PC-9 (cell line): ENCODE data around the gene SLC44A1. TPM values are rescaled to one million over a fixed set of nuclear protein-coding genes. Genes with fewer than 3 reads are reported as not detected.

ENCODE experiments used
- BruUV-seq: library from RNA; stranded (reverse); fragments of 400-500 nt; replicated peaks from 2 replicates; lab custom pipeline; 2021; lab: Mats Ljungman, UMichigan
- CTCF ChIA-PET: fragments of 300-600 bp; sonication (Branson Sonifier 250); formaldehyde crosslinking; loops from one replicate; lab custom pipeline; 2022; ENCODE audit warnings: antibody characterized with exemption; lab: Charles Lee
- POLR2A ChIA-PET: fragments of 300-600 bp; sonication (Branson Sonifier 250); formaldehyde crosslinking; loops from one replicate; lab custom pipeline; 2022; ENCODE audit warnings: antibody characterized with exemption; ENCODE audit not compliant: unreplicated experiment; lab: Charles Lee
- DNase-seq, 2 experiments: peaks; one replicate each; pipeline versions ENCODE4 v3.0.0 to v3.0.0-alpha.2; 2015 to 2022; ENCODE audit warnings: mixed read lengths in 1 of 2
- H2AFZ ChIP-seq: fragments of 200-600 bp; sonication (generic); 2 replicates; pipeline ENCODE4 v1.8.1; 2017; ENCODE audit warnings: antibody characterized with exemption
- H3F3A ChIP-seq: fragments of 200-600 bp; sonication (generic); 2 replicates; pipeline ENCODE4 v1.8.1; 2017; ENCODE audit warnings: antibody characterized with exemption, mild to moderate bottlenecking, low read depth; ENCODE audit not compliant: insufficient read depth
- H3K27ac ChIP-seq: fragments of 200-600 bp; sonication (generic); 2 replicates; pipeline ENCODE4 v1.6.1; 2016; ENCODE audit warnings: mixed run types
- H3K27me3 ChIP-seq: fragments of 200-600 bp; sonication (generic); 2 replicates; pipeline ENCODE4 v1.6.1; 2016; ENCODE audit warnings: low read depth, mixed run types; ENCODE audit not compliant: insufficient read depth
- H3K36me3 ChIP-seq: fragments of 200-600 bp; sonication (generic); 2 replicates; pipeline ENCODE4 v1.6.1; 2016; ENCODE audit warnings: low read depth, mixed run types
- H3K4me1 ChIP-seq: fragments of 200-600 bp; sonication (generic); replicated peaks from 2 replicates; pipeline ENCODE4 v1.6.1; 2016; ENCODE audit warnings: mixed run types; ENCODE audit not compliant: insufficient read depth
- H3K4me2 ChIP-seq: fragments of 200-600 bp; sonication (generic); 2 replicates; pipeline ENCODE4 v1.6.1; 2017; ENCODE audit warnings: mixed run types
- H3K4me3 ChIP-seq: fragments of 200-600 bp; sonication (generic); 2 replicates; pipeline ENCODE4 v1.6.1; 2016; ENCODE audit warnings: mixed run types
- H3K79me2 ChIP-seq: fragments of 200-600 bp; sonication (generic); 2 replicates; pipeline ENCODE4 v1.6.1; 2017; ENCODE audit warnings: low read depth, mixed run types
- H3K9me2 ChIP-seq: fragments of 200-600 bp; sonication (generic); 2 replicates; pipeline ENCODE4 v1.8.1; 2017; ENCODE audit warnings: mild to moderate bottlenecking; ENCODE audit not compliant: insufficient read depth
- H3K9me3 ChIP-seq: fragments of 200-600 bp; sonication (generic); 2 replicates; pipeline ENCODE4 v1.8.1; 2016; ENCODE audit warnings: low read depth; ENCODE audit not compliant: insufficient read depth
- H4K20me1 ChIP-seq: fragments of 200-600 bp; sonication (generic); 2 replicates; pipeline ENCODE4 v1.8.1; 2017; ENCODE audit not compliant: insufficient read depth
- EZH2 ChIP-seq: fragments of 200-600 bp; sonication (generic); IDR thresholded peaks from 2 replicates; pipeline ENCODE4 v1.8.0; 2017; ENCODE audit warnings: antibody characterized with exemption, low read depth
- intact Hi-C: fragments of 100-400 bp; cut with micrococcal nuclease; formaldehyde crosslinking; loops from one replicate; pipeline ENCODE4 v1.10.0; 2022; ENCODE audit not compliant: unreplicated experiment
- total RNA-seq: library from RNA; stranded (reverse); gene quantifications from 2 replicates; pipeline ENCODE4 v1.2.3, GENCODE V29; 2021
- TF ChIP-seq, protein P1 (sequence below): fragments of 200-600 bp; sonication (generic); conservative IDR thresholded peaks from 2 replicates; pipeline ENCODE4 v1.6.1; 2017; ENCODE audit warnings: mixed run types, antibody characterized with exemption, mild to moderate bottlenecking, moderate library complexity

SLC44A1 gene
- total RNA-seq, 1 experiment from 2014 or later = 95.2 TPM

DNA sequence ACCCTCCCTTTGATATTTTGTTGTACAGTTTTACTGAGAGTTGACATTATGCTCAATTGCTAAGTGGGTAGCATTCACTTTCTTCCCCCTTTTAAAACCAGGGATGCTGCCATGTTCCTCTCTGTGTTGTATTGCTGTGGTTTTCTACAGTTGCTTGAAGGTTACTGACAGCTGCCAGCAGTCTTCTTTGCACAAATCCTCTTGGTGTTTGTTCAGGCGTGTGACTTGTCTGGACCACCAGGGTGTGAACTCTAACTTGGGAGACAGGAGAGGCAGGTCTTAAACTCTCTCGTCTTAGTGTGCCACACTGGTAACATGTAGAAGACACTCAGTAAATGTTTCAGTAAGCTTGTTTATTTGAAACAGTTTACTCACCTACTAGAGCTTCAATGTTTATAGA lies 25.1 kb downstream of the SLC44A1 start:
- peaks cover 23% of the 10 kb centered on the region for H3K79me2 ChIP-seq
- POLR2A ChIA-PET = no interaction called here
- intact Hi-C loops = no loop called here
- no peaks in the 10 kb centered on the region for H3K27me3 ChIP-seq
- no peak for TF ChIP-seq EZH2
- TF ChIP-seq, protein P1, sequence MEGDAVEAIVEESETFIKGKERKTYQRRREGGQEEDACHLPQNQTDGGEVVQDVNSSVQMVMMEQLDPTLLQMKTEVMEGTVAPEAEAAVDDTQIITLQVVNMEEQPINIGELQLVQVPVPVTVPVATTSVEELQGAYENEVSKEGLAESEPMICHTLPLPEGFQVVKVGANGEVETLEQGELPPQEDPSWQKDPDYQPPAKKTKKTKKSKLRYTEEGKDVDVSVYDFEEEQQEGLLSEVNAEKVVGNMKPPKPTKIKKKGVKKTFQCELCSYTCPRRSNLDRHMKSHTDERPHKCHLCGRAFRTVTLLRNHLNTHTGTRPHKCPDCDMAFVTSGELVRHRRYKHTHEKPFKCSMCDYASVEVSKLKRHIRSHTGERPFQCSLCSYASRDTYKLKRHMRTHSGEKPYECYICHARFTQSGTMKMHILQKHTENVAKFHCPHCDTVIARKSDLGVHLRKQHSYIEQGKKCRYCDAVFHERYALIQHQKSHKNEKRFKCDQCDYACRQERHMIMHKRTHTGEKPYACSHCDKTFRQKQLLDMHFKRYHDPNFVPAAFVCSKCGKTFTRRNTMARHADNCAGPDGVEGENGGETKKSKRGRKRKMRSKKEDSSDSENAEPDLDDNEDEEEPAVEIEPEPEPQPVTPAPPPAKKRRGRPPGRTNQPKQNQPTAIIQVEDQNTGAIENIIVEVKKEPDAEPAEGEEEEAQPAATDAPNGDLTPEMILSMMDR = no peak
- no peak overlapping the region for H2AFZ ChIP-seq
- no peak overlapping the region for H3K4me2 ChIP-seq
- no peaks in the 10 kb centered on the region for H3K9me2 ChIP-seq
- no TSS peak for BruUV-seq
- DNase-seq = no peak
- CTCF ChIA-PET = no interaction called here
- H3K9me3 ChIP-seq = no peaks in the 10 kb centered on the region
- no peak overlapping the region for H3K27ac ChIP-seq
- no peaks in the 10 kb centered on the region; the same call in 1 of the 2 replicates for H4K20me1 ChIP-seq
- H3F3A ChIP-seq = peaks cover under 1% of the 10 kb centered on the region; the same call in 1 of the 2 replicates
- H3K4me3 ChIP-seq = no peak overlapping the region
- H3K4me1 ChIP-seq = peaks cover 3% of the 10 kb centered on the region
- H3K36me3 ChIP-seq = peaks cover 6% of the 10 kb centered on the region; the same call in 1 of the 2 replicates

DNA sequence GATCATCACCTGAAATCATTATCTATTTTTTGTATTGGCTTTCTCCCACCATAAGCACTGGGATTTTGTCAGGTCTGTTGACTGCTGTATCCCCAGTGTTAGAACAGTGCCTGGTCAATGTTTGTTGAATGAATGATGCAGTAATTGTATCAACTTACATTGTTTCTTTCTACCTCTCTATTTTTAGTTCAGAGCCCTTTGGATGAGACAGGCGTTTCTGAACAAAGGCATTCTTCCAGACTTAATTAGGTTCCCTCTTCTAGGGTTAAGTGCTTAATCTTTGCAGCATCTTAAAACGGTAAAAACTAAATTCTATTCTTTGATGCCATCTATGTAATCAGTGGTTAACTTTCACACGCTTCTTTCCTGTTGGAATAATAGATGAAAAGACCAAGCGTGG lies 26.3 kb downstream of the SLC44A1 start:
- peaks cover 14% of the 10 kb centered on the region for H3K79me2 ChIP-seq
- ChIA-PET POLR2A (no interaction called here), CTCF (no interaction called here)
- no peak overlapping the region for H2AFZ ChIP-seq
- no peaks in the 10 kb centered on the region; the same call in 1 of the 2 replicates for H4K20me1 ChIP-seq
- intact Hi-C loops = no loop called here
- H3F3A ChIP-seq = no peaks in the 10 kb centered on the region
- no peaks in the 10 kb centered on the region for H3K9me3 ChIP-seq
- no peak overlapping the region for H3K4me3 ChIP-seq
- no peak overlapping the region for H3K27ac ChIP-seq
- H3K36me3 ChIP-seq = no peaks in the 10 kb centered on the region
- no TSS peak for BruUV-seq
- TF ChIP-seq, protein P1 = no peak
- no peak for TF ChIP-seq EZH2
- H3K4me1 ChIP-seq = no peaks in the 10 kb centered on the region
- H3K9me2 ChIP-seq = no peaks in the 10 kb centered on the region
- DNase-seq = no peak
- no peak overlapping the region for H3K4me2 ChIP-seq
- no peaks in the 10 kb centered on the region for H3K27me3 ChIP-seq

DNA sequence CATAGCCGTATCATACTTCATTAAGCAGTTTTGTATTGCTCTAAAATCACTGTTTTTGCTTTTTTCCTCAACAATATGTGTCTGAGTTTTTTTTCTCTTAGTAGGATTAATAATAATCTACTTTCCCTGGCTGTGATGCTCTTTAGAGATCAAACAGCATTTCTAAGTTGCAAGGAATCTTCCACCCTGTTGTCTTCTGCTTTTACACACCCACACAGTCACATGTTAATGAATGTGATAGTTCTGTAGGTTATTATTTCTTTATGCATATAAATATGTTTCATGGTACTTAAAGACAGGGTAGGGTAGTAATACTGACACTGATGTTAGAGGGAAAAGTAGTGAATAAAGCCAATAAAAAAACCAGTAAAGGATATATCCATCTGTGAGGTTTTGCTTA lies 29.3 kb downstream of the SLC44A1 start:
- Histone ChIP-seq H3K27me3 (no peaks in the 10 kb centered on the region), H3K9me2 (no peaks in the 10 kb centered on the region), H3K4me2 (no peak overlapping the region), H2AFZ (no peak overlapping the region), H4K20me1 (no peaks in the 10 kb centered on the region; the same call in 1 of the 2 replicates), H3K27ac (no peak overlapping the region), H3K4me1 (no peaks in the 10 kb centered on the region), H3K79me2 (no peaks in the 10 kb centered on the region), H3K36me3 (no peaks in the 10 kb centered on the region), H3F3A (no peaks in the 10 kb centered on the region), H3K9me3 (no peaks in the 10 kb centered on the region), H3K4me3 (no peak overlapping the region)
- intact Hi-C loops = no loop called here
- BruUV-seq = no TSS peak
- ChIA-PET CTCF (no interaction called here), POLR2A (no interaction called here)
- TF ChIP-seq EZH2 = no peak
- no peak for DNase-seq

DNA sequence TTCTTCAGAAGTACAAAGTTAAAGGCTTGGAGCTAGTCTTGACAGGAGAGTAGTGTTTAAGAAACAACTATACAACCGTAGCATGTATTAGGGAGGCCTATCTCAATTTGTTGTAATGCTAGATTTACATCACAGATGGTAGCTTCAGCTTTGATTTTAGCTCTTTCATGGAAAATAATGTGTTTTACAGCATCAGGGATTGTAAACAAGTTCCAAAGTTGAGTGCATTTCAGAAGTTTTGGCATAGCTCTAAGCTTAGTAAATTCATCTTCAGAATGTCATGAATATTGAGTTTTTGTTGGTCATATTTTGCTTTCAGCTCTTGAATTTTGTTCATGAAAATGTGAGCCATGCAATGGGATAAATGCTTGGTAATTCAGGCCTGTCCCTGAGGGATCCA lies 30.7 kb downstream of the SLC44A1 start:
- TF ChIP-seq, protein P1 = no peak
- TF ChIP-seq EZH2 = no peak
- CTCF ChIA-PET = no interaction called here
- intact Hi-C loops = no loop called here

More for the DNA sequence above, 30.7 kb downstream of the SLC44A1 start:
- no peaks in the 10 kb centered on the region for H3K4me1 ChIP-seq
- H3K9me3 ChIP-seq = no peaks in the 10 kb centered on the region
- BruUV-seq = no TSS peak
- no peaks in the 10 kb centered on the region for H3K79me2 ChIP-seq
- no peaks in the 10 kb centered on the region for H3K9me2 ChIP-seq
- H3F3A ChIP-seq = no peaks in the 10 kb centered on the region
- POLR2A ChIA-PET = interaction anchor here (0.6 kb wide), 1 partner anchor 12 kb away, joined by 4 read pairs; no protein-coding TSS in a partner anchor
- H3K4me3 ChIP-seq = no peak overlapping the region
- no peak overlapping the region for H3K4me2 ChIP-seq
- no peak for DNase-seq
- H3K27me3 ChIP-seq = no peaks in the 10 kb centered on the region
- no peaks in the 10 kb centered on the region for H3K36me3 ChIP-seq
- no peak overlapping the region for H2AFZ ChIP-seq
- no peak overlapping the region for H3K27ac ChIP-seq
- no peaks in the 10 kb centered on the region; the same call in 1 of the 2 replicates for H4K20me1 ChIP-seq
